ENCODE data around the gene UNC45B. TPM values are rescaled to one million over a fixed set of nuclear protein-coding genes. Genes with fewer than 3 reads are reported as not detected.

UNC45B gene
- total RNA-seq, 1 donor from 2014 or later = 0.77 TPM

GRCh38 chr17:35154196-35155165 is 6.9 kb downstream of the UNC45B start:
- Histone ChIP-seq H3K4me3 (no peak overlapping the region), H3K9me3 (no peaks in the 10 kb centered on the region), H3K4me1 (no peaks in the 10 kb centered on the region), H3K36me3 (no peaks in the 10 kb centered on the region), H3K27ac (no peak overlapping the region), H3K27me3 (ENCODE audit: low read depth) (no peaks in the 10 kb centered on the region)
- ATAC-seq (no peak), DNase-seq (no peak)
- TF ChIP-seq CTCF (IDR thresholded peaks at IDR 0.05) = no peak
- intact Hi-C loops (cut with DNase I) = no loop called here

- ATAC-seq (no peak), DNase-seq (no peak)
- Histone ChIP-seq H3K9me3 (no peaks in the 10 kb centered on the region), H3K4me3 (no peak overlapping the region), H3K4me1 (no peaks in the 10 kb centered on the region), H3K27ac (no peak overlapping the region), H3K27me3 (ENCODE audit: low read depth) (no peaks in the 10 kb centered on the region), H3K36me3 (no peaks in the 10 kb centered on the region)
- intact Hi-C loops (cut with DNase I) = no loop called here
- TF ChIP-seq CTCF (IDR thresholded peaks at IDR 0.05) = no peak
These were observed 7.6 kb downstream of the UNC45B start for GRCh38 chr17:35155246-35155645.

- ATAC-seq = no peak
- intact Hi-C loops (cut with DNase I) = no loop called here
- no peaks in the 10 kb centered on the region for H3K4me1 ChIP-seq
- H3K9me3 ChIP-seq = no peaks in the 10 kb centered on the region
- H3K4me3 ChIP-seq = no peak overlapping the region
- no peaks in the 10 kb centered on the region for H3K36me3 ChIP-seq
- H3K27me3 ChIP-seq (ENCODE audit: low read depth) = no peaks in the 10 kb centered on the region
- DNase-seq = no peak
- H3K27ac ChIP-seq = no peak overlapping the region
- TF ChIP-seq CTCF (IDR thresholded peaks at IDR 0.05) = no peak
These were observed 12.3 kb downstream of the UNC45B start for GRCh38 chr17:35159940-35160339.

GRCh38 chr17:35160354-35161201 is 13.0 kb downstream of the UNC45B start:
- intact Hi-C loops (cut with DNase I) = no loop called here
- H3K36me3 ChIP-seq = no peaks in the 10 kb centered on the region
- H3K27me3 ChIP-seq (ENCODE audit: low read depth) = no peaks in the 10 kb centered on the region
- H3K9me3 ChIP-seq = no peaks in the 10 kb centered on the region
- DNase-seq (no peak), ATAC-seq (peak; percentile 11 to 44)
- no peaks in the 10 kb centered on the region for H3K4me1 ChIP-seq
- H3K27ac ChIP-seq = no peak overlapping the region
- no peak for TF ChIP-seq CTCF (IDR thresholded peaks at IDR 0.05)
- no peak overlapping the region for H3K4me3 ChIP-seq

- DNase-seq (no peak), ATAC-seq (peak; percentile 49 to 59)
- intact Hi-C loops (cut with DNase I) = no loop called here
- Histone ChIP-seq H3K27ac (no peak overlapping the region), H3K4me3 (no peak overlapping the region), H3K27me3 (ENCODE audit: low read depth) (no peaks in the 10 kb centered on the region), H3K4me1 (no peaks in the 10 kb centered on the region), H3K9me3 (no peaks in the 10 kb centered on the region), H3K36me3 (no peaks in the 10 kb centered on the region)
- TF ChIP-seq CTCF (IDR thresholded peaks at IDR 0.05) = no peak
These were observed 13.7 kb downstream of the UNC45B start for GRCh38 chr17:35161281-35161761.
